H1 (cell line): ENCODE results near the gene KRTAP10-7. TPM values are rescaled to one million over a fixed set of nuclear protein-coding genes. Genes with fewer than 3 reads are reported as not detected.
A peak's percentile ranks its signal among the peaks of the same experiment; 100 is the strongest.

Experiments used
- CTCF ChIA-PET: fragments of 300-600 bp; sonication (Branson Sonifier 250); formaldehyde crosslinking; loops from one replicate; lab custom pipeline; 2021; ENCODE audit not compliant: partially characterized antibody; lab: Charles Lee
- POLR2A ChIA-PET: fragments of 300-600 bp; sonication (Branson Sonifier 250); formaldehyde crosslinking; loops from one replicate; lab custom pipeline; 2021; ENCODE audit warnings: inconsistent platforms; ENCODE audit not compliant: partially characterized antibody; lab: Charles Lee
- DNase-seq, 2 experiments: peaks; one replicate each; pipeline versions ENCODE4 v3.0.0 to v3.0.0-alpha.2; 2010 to 2022; ENCODE audit warnings: low spot score in 2 of 2, low read depth in 1 of 2, mixed read lengths in 1 of 2
- FAIRE-seq: peaks from 2 replicates; lab custom pipeline; 2011; peaks lifted over from hg19 to GRCh38; lab: Jason Lieb, UNC
- H2AFZ ChIP-seq: 2 replicates; pipeline ENCODE4 v1.8.1; 2012; ENCODE audit warnings: low read length, inconsistent platforms
- H2AK5ac ChIP-seq: 2 replicates; pipeline ENCODE4 v1.6.1; 2013; ENCODE audit warnings: low read depth, low read length
- H2BK120ac ChIP-seq: replicated peaks from 2 replicates; pipeline ENCODE3; 2013; ENCODE audit warnings: low read depth, low read length, inconsistent platforms
- H2BK12ac ChIP-seq: 2 replicates; pipeline ENCODE4 v1.6.1; 2013; ENCODE audit warnings: low read depth, low read length
- H2BK15ac ChIP-seq: 2 replicates; pipeline ENCODE4 v1.6.1; 2013; ENCODE audit warnings: low read length
- H2BK20ac ChIP-seq: 2 replicates; pipeline ENCODE4 v1.6.1; 2013; ENCODE audit warnings: low read length
- H2BK5ac ChIP-seq: 2 replicates; pipeline ENCODE4 v1.6.1; 2013; ENCODE audit warnings: low read depth, low read length
- H3K14ac ChIP-seq: 2 replicates; pipeline ENCODE4 v1.6.1; 2013; ENCODE audit warnings: inconsistent platforms; ENCODE audit not compliant: insufficient read length
- H3K18ac ChIP-seq: 2 replicates; pipeline ENCODE4 v1.6.1; 2013; ENCODE audit warnings: low read length; ENCODE audit errors: extremely low read depth
- H3K23ac ChIP-seq: 2 replicates; pipeline ENCODE4 v1.6.1; 2013; ENCODE audit warnings: inconsistent platforms; ENCODE audit not compliant: insufficient read length
- H3K23me2 ChIP-seq: 2 replicates; pipeline ENCODE4 v1.6.1; 2013; ENCODE audit warnings: low read depth, low read length
- H3K27ac ChIP-seq: 2 replicates; pipeline ENCODE4 v1.6.1; 2011; ENCODE audit warnings: low read depth, low read length, inconsistent platforms
- H3K27me3 ChIP-seq, 4 experiments: replicated peaks in 1 of 4; 1 replicate in 1 of 4; 2 replicates in 3 of 4; pipeline versions ENCODE4 v1.6.1 to v1.8.1; 2011 to 2013; ENCODE audit warnings: low read length in 3 of 4, mild to moderate bottlenecking in 3 of 4, inconsistent platforms in 2 of 4, mixed read lengths in 2 of 4, moderate library complexity in 1 of 4; ENCODE audit not compliant: control insufficient read depth in 3 of 4, insufficient read depth in 3 of 4; ENCODE audit errors: extremely low read depth in 1 of 4
- H3K36me3 ChIP-seq, 4 experiments: 2 replicates each; pipeline versions ENCODE4 v1.6.1 to v1.8.1; 2011 to 2013; ENCODE audit warnings: mild to moderate bottlenecking in 4 of 4, low read length in 3 of 4, moderate library complexity in 2 of 4, control low read depth in 1 of 4, inconsistent platforms in 1 of 4; ENCODE audit not compliant: insufficient read depth in 4 of 4, control insufficient read depth in 2 of 4
- H3K4ac ChIP-seq: replicated peaks from 2 replicates; pipeline ENCODE3; 2013; ENCODE audit warnings: low read length, low read depth, mixed read lengths, inconsistent platforms; ENCODE audit not compliant: insufficient read length
- H3K4me1 ChIP-seq, 4 experiments: replicated peaks in 1 of 4; 1 replicate in 1 of 4; 2 replicates in 3 of 4; pipeline versions ENCODE4 v1.6.1 to v1.8.1; 2011 to 2013; ENCODE audit warnings: low read length in 3 of 4, inconsistent platforms in 2 of 4, mixed read lengths in 1 of 4; ENCODE audit not compliant: insufficient read depth in 4 of 4, control insufficient read depth in 3 of 4
- H3K4me2 ChIP-seq, 2 experiments: 2 replicates each; pipeline versions ENCODE4 v1.6.1 to v1.8.1; 2011 to 2013; ENCODE audit warnings: low read depth in 2 of 2, low read length in 2 of 2, control low read depth in 1 of 2, inconsistent platforms in 1 of 2, mild to moderate bottlenecking in 1 of 2; ENCODE audit not compliant: insufficient read depth in 1 of 2
- H3K4me3 ChIP-seq, 4 experiments: fragments of 200-600, 300-600 bp in 1 of 4; sonication (generic), shearing (Covaris generic), sonication (Bioruptor Twin) in 1 of 4; 2 replicates each; pipeline versions ENCODE4 v1.5.1 to v1.8.1; 2011 to 2016; ENCODE audit warnings: low read length in 4 of 4, low read depth in 3 of 4, control low read depth in 2 of 4, inconsistent platforms in 2 of 4, mild to moderate bottlenecking in 2 of 4, mixed read lengths in 1 of 4, moderate library complexity in 1 of 4; ENCODE audit not compliant: insufficient read depth in 2 of 4; ENCODE audit errors: extremely low read depth in 1 of 4
- H3K56ac ChIP-seq: replicated peaks from 2 replicates; pipeline ENCODE3; 2013; ENCODE audit warnings: low read depth, mild to moderate bottlenecking, mixed read lengths, low read length, inconsistent platforms; ENCODE audit not compliant: insufficient read length
- H3K79me1 ChIP-seq: 2 replicates; pipeline ENCODE4 v1.6.1; 2013; ENCODE audit warnings: low read depth, low read length, control low read depth
- H3K79me2 ChIP-seq, 2 experiments: 2 replicates each; pipeline versions ENCODE4 v1.6.1 to v1.8.1; 2012 to 2013; ENCODE audit warnings: low read length in 2 of 2, mild to moderate bottlenecking in 2 of 2, inconsistent platforms in 1 of 2; ENCODE audit not compliant: insufficient read depth in 2 of 2, control insufficient read depth in 1 of 2
- H3K9ac ChIP-seq, 4 experiments: replicated peaks in 1 of 4; 1 replicate in 1 of 4; 2 replicates in 3 of 4; pipeline versions ENCODE4 v1.6.1 to v1.8.1; 2011 to 2013; ENCODE audit warnings: low read depth in 3 of 4, low read length in 3 of 4, control low read depth in 2 of 4, mild to moderate bottlenecking in 2 of 4, moderate library complexity in 2 of 4, inconsistent platforms in 1 of 4; ENCODE audit errors: extremely low read depth in 1 of 4
- H3K9me3 ChIP-seq, 2 experiments: 2 replicates each; pipeline versions ENCODE4 v1.6.1 to v1.8.1; 2012 to 2013; ENCODE audit warnings: mild to moderate bottlenecking in 2 of 2, moderate library complexity in 2 of 2, control low read depth in 1 of 2, inconsistent platforms in 1 of 2, low read depth in 1 of 2, low read length in 1 of 2, mixed read lengths in 1 of 2; ENCODE audit not compliant: insufficient read depth in 2 of 2
- H4K20me1 ChIP-seq, 2 experiments: replicated peaks in 1 of 2; 2 replicates each; pipeline versions ENCODE3 to v1.8.1; 2011 to 2013; ENCODE audit warnings: inconsistent platforms in 2 of 2, low read length in 2 of 2, mild to moderate bottlenecking in 1 of 2; ENCODE audit not compliant: insufficient read depth in 2 of 2, control insufficient read depth in 1 of 2
- H4K5ac ChIP-seq: 2 replicates; pipeline ENCODE4 v1.6.1; 2013; ENCODE audit warnings: low read length, low read depth, mixed read lengths, inconsistent platforms; ENCODE audit not compliant: insufficient read length
- H4K8ac ChIP-seq: 2 replicates; pipeline ENCODE4 v1.8.0; 2013; ENCODE audit warnings: mild to moderate bottlenecking, moderate library complexity, low read length, inconsistent platforms; ENCODE audit not compliant: insufficient read depth; ENCODE audit errors: extremely low read depth
- H4K91ac ChIP-seq: replicated peaks from 2 replicates; pipeline ENCODE3; 2013; ENCODE audit warnings: low read length, mixed read lengths, inconsistent platforms; ENCODE audit not compliant: insufficient read length
- CTCF ChIP-seq, 3 experiments: IDR thresholded peaks; 1 replicate in 2 of 3; 2 replicates in 1 of 3; pipeline versions ENCODE4 v1.5.1 to v1.6.1; 2011; ENCODE audit warnings: low read length in 3 of 3, mild to moderate bottlenecking in 3 of 3, inconsistent platforms in 2 of 3, low read depth in 1 of 3, moderate library complexity in 1 of 3; ENCODE audit not compliant: insufficient read depth in 1 of 3; ENCODE audit errors: control extremely low read depth in 1 of 3
- E2F6 ChIP-seq: IDR thresholded peaks from 2 replicates; pipeline ENCODE4 v1.6.1; 2012; ENCODE audit warnings: inconsistent platforms
- HDAC6 ChIP-seq: IDR thresholded peaks from one replicate; pipeline ENCODE4 v1.7.1; 2012; ENCODE audit warnings: low read depth, mild to moderate bottlenecking, inconsistent platforms, low read length, moderate library complexity
- SIN3A ChIP-seq, 2 experiments: IDR thresholded peaks in 1 of 2; conservative IDR thresholded peaks in 1 of 2; 2 replicates each; pipeline ENCODE4 v1.6.1; 2011 to 2012; ENCODE audit warnings: low read length in 2 of 2, improper control_type of control experiment in 1 of 2, low read depth in 1 of 2, mild to moderate bottlenecking in 1 of 2
- TAF1 ChIP-seq: IDR thresholded peaks from 2 replicates; pipeline ENCODE4 v1.6.1; 2011; ENCODE audit warnings: mild to moderate bottlenecking, low read depth, low read length
- WGBS, 2 experiments: shearing (Covaris generic) in 1 of 2; methylation state at CpG; one replicate each; pipeline versions ENCODE4 v1.1.6 to v1.1.7; 2013 to 2015; ENCODE audit warnings: low lambda C conversion rate in 2 of 2, mixed read lengths in 2 of 2, inconsistent platforms in 1 of 2, low coverage in 1 of 2, missing lambda C conversion rate in 1 of 2; ENCODE audit not compliant: insufficient replicate concordance in 2 of 2, insufficient coverage in 1 of 2, insufficient read length in 1 of 2; ENCODE audit errors: extremely low coverage in 1 of 2, missing lambda C conversion rate in 1 of 2; 5-methylcytosine and 5-hydroxymethylcytosine counted together
- polyA plus RNA-seq, 7 experiments: library from polyadenylated mRNA; depleted of rRNA in 3 of 7; stranded (reverse) in 5 of 7; unstranded in 2 of 7; fragments of >200 nt in 5 of 7; fragments of 200-250 nt in 2 of 7; gene quantifications; 1 replicate in 5 of 7; 2 replicates in 1 of 7; 4 replicates in 1 of 7; pipeline versions ENCODE4 v1.2.1 to v1.2.3, GENCODE V29; 2011 to 2013; ENCODE audit warnings: missing spikeins in 2 of 7, mixed read lengths in 2 of 7
- total RNA-seq: library from RNA; stranded (reverse); fragmentation: NEBNext Ultra II Directional; extraction: Animal tissue kit (Norgen Biotek cat#: 25700); gene quantifications from 2 replicates; pipeline ENCODE4 v1.2.1, GENCODE V29; 2021
- TF ChIP-seq, protein P1 (sequence below): IDR thresholded peaks from 2 replicates; pipeline ENCODE4 v1.6.1; 2012; ENCODE audit warnings: inconsistent platforms

KRTAP10-7 gene
- total and polyA plus RNA-seq, 2 of the 8 experiments (the other 6 are each of a cell fraction or from before 2014, with no cell fraction given): not detected

- no peaks in the 10 kb centered on the region for H3K9me3 ChIP-seq
- no peak overlapping the region for H4K5ac ChIP-seq
- POLR2A ChIA-PET: no interaction called here
- H3K4me3 ChIP-seq: no peak overlapping the region
- peaks cover 2 to 20% (median 9%) of the 10 kb centered on the region in 4 experiments for H3K4me1 ChIP-seq
- no peak overlapping the region for H3K27ac ChIP-seq
- peak overlapping the region; percentile 72 for H4K91ac ChIP-seq
- no peaks in the 10 kb centered on the region for H3K79me1 ChIP-seq
- H3K36me3 ChIP-seq: no peaks in the 10 kb centered on the region; a peak in 1 of 8 replicates
- no peak overlapping the region for H3K9ac ChIP-seq
- H2AK5ac ChIP-seq: no peak overlapping the region
- peak overlapping the region; percentile 46; the same call in 1 of the 2 replicates for H2BK5ac ChIP-seq
- WGBS, 2 experiments: 75% methylated on average over 20 of the region's 20 CpGs; no CpG with 5 or more reads in 1 of the 2 experiments
- H2BK20ac ChIP-seq: peak overlapping the region; percentile 4; the same call in 1 of the 2 replicates
- peak in 1 of 2 experiments; percentile 48 for DNase-seq
- no peak for TF ChIP-seq HDAC6
- TF ChIP-seq E2F6: peak; percentile 52; the same call in 1 of the 2 replicates
- TF ChIP-seq CTCF (IDR thresholded peaks at IDR 0.05; ENCODE audit: control extremely low read depth in 1 of 3, insufficient read depth in 1 of 3, low read depth in 1 of 3, low read length in 3 of 3): no peak
- TF ChIP-seq TAF1: no peak
- TF ChIP-seq SIN3A (conservative IDR thresholded peaks at IDR 0.05 in 1 of 2, IDR thresholded peaks at IDR 0.05 in 1 of 2; ENCODE audit: low read depth in 1 of 2, low read length in 2 of 2): no peak
- TF ChIP-seq, protein P1, sequence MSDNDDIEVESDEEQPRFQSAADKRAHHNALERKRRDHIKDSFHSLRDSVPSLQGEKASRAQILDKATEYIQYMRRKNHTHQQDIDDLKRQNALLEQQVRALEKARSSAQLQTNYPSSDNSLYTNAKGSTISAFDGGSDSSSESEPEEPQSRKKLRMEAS: peak; percentile 71
- TF ChIP-seq, all 59 proteins: peak for 2
- CTCF ChIA-PET: interaction anchor here (0.7 kb wide), 1 partner anchor 189 kb away, joined by 3 read pairs; no protein-coding TSS in a partner anchor
- FAIRE-seq: no peak
- no peak overlapping the region for H2BK15ac ChIP-seq
- H2AFZ ChIP-seq: no peak overlapping the region
- H3K56ac ChIP-seq: no peak overlapping the region
- no peak overlapping the region for H4K8ac ChIP-seq
- H2BK12ac ChIP-seq: peak overlapping the region; percentile 32; the same call in 1 of the 2 replicates
- no peaks in the 10 kb centered on the region for H4K20me1 ChIP-seq
- no peaks in the 10 kb centered on the region for H3K27me3 ChIP-seq
- 0 out of 2 replicates have a peak, but pooled peaks cover 4% of the 10 kb centered on the region for H3K23me2 ChIP-seq
- H2BK120ac ChIP-seq: peak overlapping the region; percentile 58
- H3K79me2 ChIP-seq: no peaks in the 10 kb centered on the region
- no peak overlapping the region for H3K14ac ChIP-seq
- H3K4ac ChIP-seq: no peak overlapping the region
- no peak overlapping the region for H3K4me2 ChIP-seq
- H3K18ac ChIP-seq: 0 out of 2 replicates have a peak overlapping the region, but pooled peaks have one; percentile 39
- no peak overlapping the region for H3K23ac ChIP-seq
Observed at GRCh38 chr21:44593598-44594405, 6.6 kb upstream of the KRTAP10-7 start.
